ENCODE data around the gene GABPA.

GABPA gene

GRCh38 chr21:25807191-25807590 is 72.4 kb downstream of the GABPA start:
- CTCF ChIA-PET, result interaction anchor here (0.6 to 1.5 kb wide), 2 partner anchors 16 to 396 kb away, joined by 3 to 4 read pairs; no protein-coding TSS in a partner anchor
- no peaks in the 10 kb centered on the region for H3K36me3 ChIP-seq (ENCODE audit: control insufficient read depth in 2 of 2, insufficient read depth in 1 of 2, low read length in 2 of 2)
- H3K4me3 ChIP-seq (ENCODE audit: low read depth, low read length), result no peak overlapping the region
- no peaks in the 10 kb centered on the region for H3K4me1 ChIP-seq (ENCODE audit: control insufficient read depth, insufficient read depth, low read length)
- POLR2A ChIA-PET, result no interaction called here
- no peaks in the 10 kb centered on the region for H3K9me3 ChIP-seq (ENCODE audit: control insufficient read depth, insufficient read depth, low read depth, low read length)
- no peak overlapping the region for H3K27ac ChIP-seq (ENCODE audit: extremely low read depth, low read depth, low read length)
- TF ChIP-seq ZFP3 (tag by site-specific recombination; IDR thresholded peaks at IDR 0.05; ENCODE audit: low read depth), result no peak
- no peak for TF ChIP-seq ZBTB6 (tag by site-specific recombination; IDR thresholded peaks at IDR 0.05)
- no peak for TF ChIP-seq ZNF600 (tag by site-specific recombination; IDR thresholded peaks at IDR 0.05)
- TF ChIP-seq GLI4 (tag by site-specific recombination; IDR thresholded peaks at IDR 0.05), result no peak
- TF ChIP-seq KLF16 (tag by site-specific recombination; IDR thresholded peaks at IDR 0.05), result no peak
- TF ChIP-seq TRIM28 (IDR thresholded peaks at IDR 0.05; ENCODE audit: borderline replicate concordance, low read length), result no peak
- TF ChIP-seq ZNF670 (tag by site-specific recombination; IDR thresholded peaks at IDR 0.05; ENCODE audit: low read depth), result no peak
- TF ChIP-seq ZNF292 (tag by site-specific recombination; IDR thresholded peaks at IDR 0.05; ENCODE audit: borderline replicate concordance, low read depth), result no peak
- no peak for TF ChIP-seq ZNF449 (tag by site-specific recombination; IDR thresholded peaks at IDR 0.05)
- no peak for TF ChIP-seq ZBTB26 (tag by site-specific recombination; optimal IDR thresholded peaks at IDR 0.05)
- no peak for TF ChIP-seq KLF10 (tag by site-specific recombination; IDR thresholded peaks at IDR 0.05)
- no peak for TF ChIP-seq ZNF37A (tag by site-specific recombination; IDR thresholded peaks at IDR 0.05)

- ChIA-PET POLR2A (no interaction called here), CTCF (interaction anchor here (2.1 to 2.9 kb wide), 2 partner anchors 11 to 201 kb away, joined by 8 to 16 read pairs; no protein-coding TSS in a partner anchor)
- no peak for TF ChIP-seq KLF1 (tag by site-specific recombination; IDR thresholded peaks at IDR 0.05)
- no peak for TF ChIP-seq ZNF510 (tag by site-specific recombination; IDR thresholded peaks at IDR 0.05; ENCODE audit: insufficient replicate concordance)
- no peak for TF ChIP-seq ZNF433 (tag by site-specific recombination; IDR thresholded peaks at IDR 0.05; ENCODE audit: low read depth)
- no peak overlapping the region for H3K27ac ChIP-seq (ENCODE audit: extremely low read depth, low read depth, low read length)
- no peaks in the 10 kb centered on the region for H3K36me3 ChIP-seq (ENCODE audit: control insufficient read depth in 2 of 2, insufficient read depth in 1 of 2, low read length in 2 of 2)
- H3K9me3 ChIP-seq (ENCODE audit: control insufficient read depth, insufficient read depth, low read depth, low read length), result no peaks in the 10 kb centered on the region
- H3K4me3 ChIP-seq (ENCODE audit: low read depth, low read length), result no peak overlapping the region
- no peaks in the 10 kb centered on the region for H3K4me1 ChIP-seq (ENCODE audit: control insufficient read depth, insufficient read depth, low read length)
Measured at GRCh38 chr21:25809013-25809412, 74.2 kb downstream of the GABPA start.

GRCh38 chr21:25811186-25811585 is 76.4 kb downstream of the GABPA start:
- CTCF ChIA-PET, result interaction anchor here (0.6 to 2.4 kb wide), 3 partner anchors 9 to 14 kb away, joined by 4 to 11 read pairs (median 5); no protein-coding TSS in a partner anchor
- Histone ChIP-seq H3K27ac (ENCODE audit: extremely low read depth, low read depth, low read length) (no peak overlapping the region), H3K4me3 (ENCODE audit: low read depth, low read length) (no peak overlapping the region), H3K4me1 (ENCODE audit: control insufficient read depth, insufficient read depth, low read length) (no peaks in the 10 kb centered on the region), H3K36me3 (ENCODE audit: control insufficient read depth in 2 of 2, insufficient read depth in 1 of 2, low read length in 2 of 2) (no peaks in the 10 kb centered on the region), H3K9me3 (ENCODE audit: control insufficient read depth, insufficient read depth, low read depth, low read length) (no peaks in the 10 kb centered on the region)
- POLR2A ChIA-PET, result no interaction called here
- TF ChIP-seq ZNF302 (tag by site-specific recombination; IDR thresholded peaks at IDR 0.05; ENCODE audit: low read depth), result no peak
- TF ChIP-seq ZEB2 (tag by site-specific recombination; IDR thresholded peaks at IDR 0.05), result no peak
- no peak for TF ChIP-seq ZNF645 (tag by site-specific recombination; IDR thresholded peaks at IDR 0.05)
- no peak for TF ChIP-seq ZNF768 (tag by site-specific recombination; IDR thresholded peaks at IDR 0.05)
- TF ChIP-seq PATZ1 (tag by site-specific recombination; IDR thresholded peaks at IDR 0.05), result no peak
- TF ChIP-seq MZF1 (tag by site-specific recombination; IDR thresholded peaks at IDR 0.05; ENCODE audit: borderline replicate concordance), result no peak
- TF ChIP-seq ZNF639 (tag by site-specific recombination; IDR thresholded peaks at IDR 0.05), result no peak
- no peak for TF ChIP-seq ZNF677 (tag by site-specific recombination; IDR thresholded peaks at IDR 0.05)
- TF ChIP-seq REPIN1 (tag by site-specific recombination; IDR thresholded peaks at IDR 0.05; ENCODE audit: low read depth), result no peak

All from HEK293 (cell line).